Breast epithelium (tissue), 4 donors: ENCODE results near the gene TNKS1BP1. TPM values are rescaled to one million over a fixed set of nuclear protein-coding genes. Genes with fewer than 3 reads are reported as not detected.

ENCODE experiments used
- DNase-seq, 2 donors: peaks; one replicate each; pipeline ENCODE4 v3.0.0-alpha.2; 2019; ENCODE audit warnings: low spot score in 2 of 2
- H3K27ac ChIP-seq, 2 donors: fragments of 200-600 bp; sonication (generic) in 1 of 2; one replicate each; pipeline ENCODE4 v1.5.1; 2016 to 2019; ENCODE audit warnings: mild to moderate bottlenecking in 1 of 2
- H3K27me3 ChIP-seq, 2 donors: fragments of 200-600 bp; sonication (generic) in 1 of 2; one replicate each; pipeline versions ENCODE4 v1.5.1 to v1.6.0; 2017 to 2019; ENCODE audit warnings: control low read depth in 1 of 2, mild to moderate bottlenecking in 1 of 2
- H3K36me3 ChIP-seq: fragments of 200-600 bp; one replicate; pipeline ENCODE4 v1.5.1; 2019
- H3K4me1 ChIP-seq, 2 donors: fragments of 200-600 bp; sonication (generic); one replicate each; pipeline ENCODE4 v1.5.1; 2016 to 2019; ENCODE audit warnings: control low read depth in 1 of 2
- H3K4me3 ChIP-seq, 3 donors: fragments of 200-600 bp; sonication (generic); 1 replicate in 2 of 3; 2 replicates in 1 of 3; pipeline ENCODE4 v1.5.1; 2016 to 2019; ENCODE audit warnings: mild to moderate bottlenecking in 3 of 3, moderate library complexity in 2 of 3
- H3K9me3 ChIP-seq, 2 donors: fragments of 200-600 bp; sonication (generic) in 1 of 2; one replicate each; pipeline ENCODE4 v1.5.1; 2016 to 2019; ENCODE audit warnings: control low read depth in 1 of 2
- CTCF ChIP-seq, 3 donors: fragments of 450-650 bp; IDR thresholded peaks; one replicate each; pipeline ENCODE4 v1.5.1; 2016 to 2017; ENCODE audit warnings: antibody characterized with exemption in 3 of 3, mild to moderate bottlenecking in 3 of 3, moderate library complexity in 3 of 3
- POLR2A ChIP-seq: fragments of 450-650 bp; IDR thresholded peaks from one replicate; pipeline ENCODE4 v1.6.1; 2016; ENCODE audit warnings: antibody characterized with exemption, mild to moderate bottlenecking, moderate library complexity
- POLR2AphosphoS5 ChIP-seq, 3 donors: sonication (generic); formaldehyde crosslinking; IDR thresholded peaks; one replicate each; pipeline ENCODE4 v1.6.1; 2017; ENCODE audit warnings: antibody characterized with exemption in 3 of 3
- intact Hi-C: fragments of 100-400 bp; cut with DNase I; formaldehyde crosslinking; loops from one replicate; pipeline ENCODE4 v1.15.1; 2023; ENCODE audit warnings: low total_unique reads
- total RNA-seq, 3 donors: library from RNA; depleted of rRNA; stranded (reverse); fragments of >200 nt; gene quantifications; one replicate each; pipeline ENCODE4 v1.1.0, GENCODE V29; 2016

Gene TNKS1BP1
- total RNA-seq, 3 donors from 2014 or later = 79.3 to 111 (median 82.7) TPM

- DNase-seq = no peak
- Histone ChIP-seq H3K36me3 (no peaks in the 10 kb centered on the region), H3K4me1 (no peaks in the 10 kb centered on the region), H3K9me3 (no peaks in the 10 kb centered on the region), H3K4me3 (no peak overlapping the region), H3K27me3 (no peaks in the 10 kb centered on the region), H3K27ac (no peak overlapping the region)
- TF ChIP-seq CTCF (IDR thresholded peaks at IDR 0.05) = no peak
- no peak for TF ChIP-seq POLR2AphosphoS5 (IDR thresholded peaks at IDR 0.05)
- no peak for TF ChIP-seq POLR2A
- intact Hi-C loops = no loop called here
These were observed 34.2 kb upstream of the TNKS1BP1 start for GRCh38 chr11:57358991-57359390.

- Histone ChIP-seq H3K36me3 (no peaks in the 10 kb centered on the region), H3K9me3 (no peaks in the 10 kb centered on the region), H3K4me1 (no peaks in the 10 kb centered on the region), H3K4me3 (no peak overlapping the region), H3K27me3 (no peaks in the 10 kb centered on the region), H3K27ac (no peak overlapping the region)
- intact Hi-C loops = no loop called here
- DNase-seq = no peak
- TF ChIP-seq POLR2AphosphoS5 (IDR thresholded peaks at IDR 0.05) = no peak
- no peak for TF ChIP-seq CTCF (IDR thresholded peaks at IDR 0.05)
- no peak for TF ChIP-seq POLR2A
These were observed 33.8 kb upstream of the TNKS1BP1 start for GRCh38 chr11:57358543-57358961.

GRCh38 chr11:57357856-57358255, 33.1 kb upstream of the TNKS1BP1 start:
- H3K36me3 ChIP-seq = no peaks in the 10 kb centered on the region
- H3K27me3 ChIP-seq = no peaks in the 10 kb centered on the region
- no peak overlapping the region for H3K4me3 ChIP-seq
- H3K4me1 ChIP-seq = no peaks in the 10 kb centered on the region
- H3K27ac ChIP-seq = no peak overlapping the region
- DNase-seq = no peak
- TF ChIP-seq CTCF (IDR thresholded peaks at IDR 0.05) (no peak), POLR2A (no peak), POLR2AphosphoS5 (IDR thresholded peaks at IDR 0.05) (no peak)
- intact Hi-C loops = no loop called here
- H3K9me3 ChIP-seq = no peaks in the 10 kb centered on the region

- TF ChIP-seq POLR2AphosphoS5 (IDR thresholded peaks at IDR 0.05) (no peak), POLR2A (no peak), CTCF (IDR thresholded peaks at IDR 0.05) (no peak)
- Histone ChIP-seq H3K4me1 (no peaks in the 10 kb centered on the region), H3K27me3 (no peaks in the 10 kb centered on the region), H3K4me3 (no peak overlapping the region), H3K27ac (no peak overlapping the region), H3K36me3 (no peaks in the 10 kb centered on the region), H3K9me3 (no peaks in the 10 kb centered on the region)
- intact Hi-C loops = no loop called here
- no peak for DNase-seq
These were observed 32.6 kb upstream of the TNKS1BP1 start for GRCh38 chr11:57357310-57357709.

GRCh38 chr11:57356268-57356667, 31.5 kb upstream of the TNKS1BP1 start:
- Histone ChIP-seq H3K9me3 (no peaks in the 10 kb centered on the region), H3K27me3 (no peaks in the 10 kb centered on the region), H3K36me3 (no peaks in the 10 kb centered on the region), H3K27ac (no peak overlapping the region), H3K4me1 (no peaks in the 10 kb centered on the region), H3K4me3 (no peak overlapping the region)
- TF ChIP-seq CTCF (IDR thresholded peaks at IDR 0.05) = no peak
- no peak for TF ChIP-seq POLR2AphosphoS5 (IDR thresholded peaks at IDR 0.05)
- TF ChIP-seq POLR2A = no peak
- no peak for DNase-seq
- intact Hi-C loops = no loop called here
